HepG2 (cell line): Measurements from ENCODE around the gene HSD17B2. TPM values are rescaled to one million over a fixed set of nuclear protein-coding genes. Genes with fewer than 3 reads are reported as not detected.

ENCODE experiments used
- HNRNPLL ChIP-seq: fragments of 200-400 bp; formaldehyde crosslinking; IDR thresholded peaks from 2 replicates; pipeline ENCODE4 v1.6.1; 2017; ENCODE audit warnings: mild to moderate bottlenecking, low read depth, low read length; ENCODE audit not compliant: poor library complexity, severe bottlenecking
- KLF16 ChIP-seq, 2 experiments: sonication (generic) in 1 of 2; formaldehyde crosslinking in 1 of 2; IDR thresholded peaks; 2 replicates each; pipeline versions ENCODE4 v1.6.1 to v1.8.0; 2016 to 2023; ENCODE audit warnings: missing genetic modification reagents in 2 of 2, missing compliant biosample characterization in 1 of 2
- MIER3 ChIP-seq: IDR thresholded peaks from 2 replicates; pipeline ENCODE4 v1.6.1; 2016; ENCODE audit warnings: missing compliant biosample characterization, borderline replicate concordance
- MIXL1 ChIP-seq: IDR thresholded peaks from 2 replicates; pipeline ENCODE4 v1.6.1; 2016
- NFE2L2 ChIP-seq: fragments of 150-350 bp; IDR thresholded peaks from 2 replicates; pipeline ENCODE4 v1.6.1; 2014; ENCODE audit warnings: low read length
- NR2F6 ChIP-seq, 2 experiments: IDR thresholded peaks; 2 replicates each; pipeline ENCODE4 v1.6.1; 2016; ENCODE audit warnings: antibody characterized with exemption in 1 of 2, mild to moderate bottlenecking in 1 of 2
- RNF2 ChIP-seq: fragments of 450-650 bp; conservative IDR thresholded peaks from 2 replicates; pipeline ENCODE4 v1.6.1; 2016; ENCODE audit warnings: low read depth
- SAFB2 ChIP-seq: sonication (generic); formaldehyde crosslinking; IDR thresholded peaks from 2 replicates; pipeline ENCODE4 v1.5.1; 2020; ENCODE audit warnings: missing genetic modification reagents, low read depth, mild to moderate bottlenecking, borderline replicate concordance
- SALL1 ChIP-seq: sonication (generic); formaldehyde crosslinking; IDR thresholded peaks from 2 replicates; pipeline ENCODE4 v1.8.0; 2022; ENCODE audit warnings: mild to moderate bottlenecking, missing genetic modification reagents
- ZFP36L2 ChIP-seq: sonication (generic); formaldehyde crosslinking; IDR thresholded peaks from 2 replicates; pipeline ENCODE4 v1.4.0; 2020; ENCODE audit warnings: missing genetic modification reagents
- ZFX ChIP-seq: sonication (generic); formaldehyde crosslinking; IDR thresholded peaks from 2 replicates; pipeline ENCODE4 v1.4.0; 2020; ENCODE audit warnings: mild to moderate bottlenecking, low read depth, missing genetic modification reagents, moderate library complexity
- ZNF251 ChIP-seq: sonication (generic); formaldehyde crosslinking; IDR thresholded peaks from 2 replicates; pipeline ENCODE4 v1.9.0; 2021; ENCODE audit warnings: mild to moderate bottlenecking, missing genetic modification reagents
- ZNF343 ChIP-seq: sonication (generic); formaldehyde crosslinking; IDR thresholded peaks from 2 replicates; pipeline ENCODE4 v1.4.0; 2020; ENCODE audit warnings: mild to moderate bottlenecking, missing genetic modification reagents
- ZNF7 ChIP-seq: IDR thresholded peaks from 2 replicates; pipeline ENCODE4 v1.6.1; 2016; ENCODE audit warnings: missing biosample characterization, missing genetic modification reagents
- ZNF724P ChIP-seq: sonication (generic); formaldehyde crosslinking; IDR thresholded peaks from 2 replicates; pipeline ENCODE4 v1.8.0; 2022; ENCODE audit warnings: missing genetic modification reagents, borderline replicate concordance
- ZNF878 ChIP-seq: sonication (generic); formaldehyde crosslinking; IDR thresholded peaks from 2 replicates; pipeline ENCODE4 v1.8.1; 2023; ENCODE audit warnings: mild to moderate bottlenecking, missing genetic modification reagents, moderate library complexity
- ZSCAN20 ChIP-seq: sonication (generic); formaldehyde crosslinking; IDR thresholded peaks from 2 replicates; pipeline ENCODE4 v1.4.0; 2020; ENCODE audit warnings: missing genetic modification reagents, mild to moderate bottlenecking, borderline replicate concordance
- ZSCAN30 ChIP-seq: sonication (generic); formaldehyde crosslinking; IDR thresholded peaks from 2 replicates; pipeline ENCODE4 v1.5.0; 2020; ENCODE audit warnings: mild to moderate bottlenecking, missing genetic modification reagents
- polyA plus RNA-seq, 8 experiments: library from polyadenylated mRNA; depleted of rRNA in 3 of 8; stranded (reverse) in 7 of 8; unstranded in 1 of 8; fragments of >200 nt; fragmentation: Illumina TruSeq in 4 of 8; extraction: Trizol in 4 of 8; gene quantifications; 2 replicates each; pipeline versions ENCODE4 v1.2.1 to v1.2.3, GENCODE V29; 2011 to 2016; ENCODE audit warnings: low read depth in 4 of 8, missing spikeins in 1 of 8, mixed read lengths in 1 of 8; ENCODE audit not compliant: insufficient read depth in 1 of 8
- total RNA-seq, 5 experiments: library from RNA; depleted of rRNA; stranded (reverse); fragments of >200 nt; fragmentation: Illumina TruSeq; extraction: Trizol; gene quantifications; 2 replicates each; pipeline ENCODE4 v1.2.3, GENCODE V29; 2016; ENCODE audit warnings: low read depth in 1 of 5
- TF ChIP-seq, protein P1 (sequence below): sonication (generic); formaldehyde crosslinking; IDR thresholded peaks from 2 replicates; pipeline ENCODE4 v1.5.0; 2020; ENCODE audit warnings: missing genetic modification reagents
- TF ChIP-seq, protein P2 (sequence below): IDR thresholded peaks from 2 replicates; pipeline ENCODE4 v1.6.1; 2016; ENCODE audit warnings: missing compliant biosample characterization, missing genetic modification reagents, borderline replicate concordance
- TF ChIP-seq, protein P3 (sequence below): sonication (generic); formaldehyde crosslinking; IDR thresholded peaks from 2 replicates; pipeline ENCODE4 v1.4.0; 2020; ENCODE audit warnings: missing genetic modification reagents, borderline replicate concordance
- TF ChIP-seq, protein P4 (sequence below): sonication (generic); formaldehyde crosslinking; IDR thresholded peaks from 2 replicates; pipeline ENCODE4 v1.4.0; 2020; ENCODE audit warnings: missing genetic modification reagents

The HSD17B2 gene
- total and polyA plus RNA-seq, 2 of the 13 experiments (the other 11 are each of a cell fraction or from before 2014, with no cell fraction given), result 26.3 to 69.3 TPM

DNA sequence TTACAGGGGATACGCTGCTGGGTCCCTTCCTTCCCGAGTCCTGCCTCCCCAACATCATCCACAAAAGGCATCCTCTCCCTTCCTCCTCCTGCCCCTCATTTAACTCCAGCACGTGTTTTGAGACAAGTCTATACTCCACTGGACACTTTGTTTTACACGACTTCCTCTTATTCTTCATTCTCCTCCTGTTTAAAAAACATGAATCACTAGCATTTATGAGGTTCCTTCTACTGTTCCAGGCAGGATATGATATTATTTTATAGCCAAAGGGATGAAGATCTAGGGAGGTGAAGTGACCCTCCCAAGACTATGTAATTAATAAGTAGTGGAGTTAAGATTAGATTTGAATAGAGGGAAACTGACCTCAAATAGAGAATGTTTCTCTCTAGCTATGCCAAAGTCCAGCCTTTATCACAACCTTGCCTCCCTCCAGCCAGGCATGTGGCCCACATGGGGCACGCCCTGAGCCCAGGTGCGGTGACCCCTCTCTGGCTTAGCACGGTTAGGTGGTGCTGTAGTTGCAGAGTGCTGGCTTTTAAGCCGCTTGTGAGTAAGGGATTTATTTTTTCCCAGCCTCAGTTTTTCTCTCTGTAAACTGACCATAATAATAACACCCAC, 1.3 kb upstream of the HSD17B2 start (continued):
- TF ChIP-seq, protein P1, sequence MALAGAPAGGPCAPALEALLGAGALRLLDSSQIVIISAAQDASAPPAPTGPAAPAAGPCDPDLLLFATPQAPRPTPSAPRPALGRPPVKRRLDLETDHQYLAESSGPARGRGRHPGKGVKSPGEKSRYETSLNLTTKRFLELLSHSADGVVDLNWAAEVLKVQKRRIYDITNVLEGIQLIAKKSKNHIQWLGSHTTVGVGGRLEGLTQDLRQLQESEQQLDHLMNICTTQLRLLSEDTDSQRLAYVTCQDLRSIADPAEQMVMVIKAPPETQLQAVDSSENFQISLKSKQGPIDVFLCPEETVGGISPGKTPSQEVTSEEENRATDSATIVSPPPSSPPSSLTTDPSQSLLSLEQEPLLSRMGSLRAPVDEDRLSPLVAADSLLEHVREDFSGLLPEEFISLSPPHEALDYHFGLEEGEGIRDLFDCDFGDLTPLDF, result no peak
- TF ChIP-seq, protein P2, sequence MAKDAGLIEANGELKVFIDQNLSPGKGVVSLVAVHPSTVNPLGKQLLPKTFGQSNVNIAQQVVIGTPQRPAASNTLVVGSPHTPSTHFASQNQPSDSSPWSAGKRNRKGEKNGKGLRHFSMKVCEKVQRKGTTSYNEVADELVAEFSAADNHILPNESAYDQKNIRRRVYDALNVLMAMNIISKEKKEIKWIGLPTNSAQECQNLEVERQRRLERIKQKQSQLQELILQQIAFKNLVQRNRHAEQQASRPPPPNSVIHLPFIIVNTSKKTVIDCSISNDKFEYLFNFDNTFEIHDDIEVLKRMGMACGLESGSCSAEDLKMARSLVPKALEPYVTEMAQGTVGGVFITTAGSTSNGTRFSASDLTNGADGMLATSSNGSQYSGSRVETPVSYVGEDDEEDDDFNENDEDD (CRISPR knock-in tag), result peak; percentile 63; the same call in 1 of the 2 replicates
- TF ChIP-seq ZNF7 (CRISPR knock-in tag) (no peak), ZNF878 (CRISPR knock-in tag) (no peak), SAFB2 (CRISPR knock-in tag) (no peak), ZNF724P (CRISPR knock-in tag) (no peak), ZNF251 (CRISPR knock-in tag) (no peak), NR2F6 (IDR thresholded peaks at IDR 0.05) (no peak), NR2F6 (CRISPR knock-in tag; IDR thresholded peaks at IDR 0.05) (peak; percentile 64; the same call in 1 of the 2 replicates), ZSCAN30 (CRISPR knock-in tag) (no peak), MIXL1 (CRISPR knock-in tag) (no peak), NFE2L2 (no peak), ZNF343 (CRISPR knock-in tag) (no peak), ZFP36L2 (CRISPR knock-in tag) (no peak), ZSCAN20 (CRISPR knock-in tag) (no peak), KLF16 (CRISPR knock-in tag; IDR thresholded peaks at IDR 0.05) (0 out of 4 replicates have a peak, but pooled peaks of 1 of the 2 experiments have one; percentile 22), ZFX (CRISPR knock-in tag) (no peak), RNF2 (no peak), HNRNPLL (no peak), SALL1 (CRISPR knock-in tag) (peak; percentile 42), MIER3 (CRISPR knock-in tag) (no peak)
- TF ChIP-seq, protein P3, sequence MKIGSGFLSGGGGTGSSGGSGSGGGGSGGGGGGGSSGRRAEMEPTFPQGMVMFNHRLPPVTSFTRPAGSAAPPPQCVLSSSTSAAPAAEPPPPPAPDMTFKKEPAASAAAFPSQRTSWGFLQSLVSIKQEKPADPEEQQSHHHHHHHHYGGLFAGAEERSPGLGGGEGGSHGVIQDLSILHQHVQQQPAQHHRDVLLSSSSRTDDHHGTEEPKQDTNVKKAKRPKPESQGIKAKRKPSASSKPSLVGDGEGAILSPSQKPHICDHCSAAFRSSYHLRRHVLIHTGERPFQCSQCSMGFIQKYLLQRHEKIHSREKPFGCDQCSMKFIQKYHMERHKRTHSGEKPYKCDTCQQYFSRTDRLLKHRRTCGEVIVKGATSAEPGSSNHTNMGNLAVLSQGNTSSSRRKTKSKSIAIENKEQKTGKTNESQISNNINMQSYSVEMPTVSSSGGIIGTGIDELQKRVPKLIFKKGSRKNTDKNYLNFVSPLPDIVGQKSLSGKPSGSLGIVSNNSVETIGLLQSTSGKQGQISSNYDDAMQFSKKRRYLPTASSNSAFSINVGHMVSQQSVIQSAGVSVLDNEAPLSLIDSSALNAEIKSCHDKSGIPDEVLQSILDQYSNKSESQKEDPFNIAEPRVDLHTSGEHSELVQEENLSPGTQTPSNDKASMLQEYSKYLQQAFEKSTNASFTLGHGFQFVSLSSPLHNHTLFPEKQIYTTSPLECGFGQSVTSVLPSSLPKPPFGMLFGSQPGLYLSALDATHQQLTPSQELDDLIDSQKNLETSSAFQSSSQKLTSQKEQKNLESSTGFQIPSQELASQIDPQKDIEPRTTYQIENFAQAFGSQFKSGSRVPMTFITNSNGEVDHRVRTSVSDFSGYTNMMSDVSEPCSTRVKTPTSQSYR (CRISPR knock-in tag), result no peak
- TF ChIP-seq, protein P4, sequence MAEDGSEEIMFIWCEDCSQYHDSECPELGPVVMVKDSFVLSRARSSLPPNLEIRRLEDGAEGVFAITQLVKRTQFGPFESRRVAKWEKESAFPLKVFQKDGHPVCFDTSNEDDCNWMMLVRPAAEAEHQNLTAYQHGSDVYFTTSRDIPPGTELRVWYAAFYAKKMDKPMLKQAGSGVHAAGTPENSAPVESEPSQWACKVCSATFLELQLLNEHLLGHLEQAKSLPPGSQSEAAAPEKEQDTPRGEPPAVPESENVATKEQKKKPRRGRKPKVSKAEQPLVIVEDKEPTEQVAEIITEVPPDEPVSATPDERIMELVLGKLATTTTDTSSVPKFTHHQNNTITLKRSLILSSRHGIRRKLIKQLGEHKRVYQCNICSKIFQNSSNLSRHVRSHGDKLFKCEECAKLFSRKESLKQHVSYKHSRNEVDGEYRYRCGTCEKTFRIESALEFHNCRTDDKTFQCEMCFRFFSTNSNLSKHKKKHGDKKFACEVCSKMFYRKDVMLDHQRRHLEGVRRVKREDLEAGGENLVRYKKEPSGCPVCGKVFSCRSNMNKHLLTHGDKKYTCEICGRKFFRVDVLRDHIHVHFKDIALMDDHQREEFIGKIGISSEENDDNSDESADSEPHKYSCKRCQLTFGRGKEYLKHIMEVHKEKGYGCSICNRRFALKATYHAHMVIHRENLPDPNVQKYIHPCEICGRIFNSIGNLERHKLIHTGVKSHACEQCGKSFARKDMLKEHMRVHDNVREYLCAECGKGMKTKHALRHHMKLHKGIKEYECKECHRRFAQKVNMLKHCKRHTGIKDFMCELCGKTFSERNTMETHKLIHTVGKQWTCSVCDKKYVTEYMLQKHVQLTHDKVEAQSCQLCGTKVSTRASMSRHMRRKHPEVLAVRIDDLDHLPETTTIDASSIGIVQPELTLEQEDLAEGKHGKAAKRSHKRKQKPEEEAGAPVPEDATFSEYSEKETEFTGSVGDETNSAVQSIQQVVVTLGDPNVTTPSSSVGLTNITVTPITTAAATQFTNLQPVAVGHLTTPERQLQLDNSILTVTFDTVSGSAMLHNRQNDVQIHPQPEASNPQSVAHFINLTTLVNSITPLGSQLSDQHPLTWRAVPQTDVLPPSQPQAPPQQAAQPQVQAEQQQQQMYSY, result no peak
